ENCODE measurements around the gene CDHR2. TPM values are rescaled to one million over a fixed set of nuclear protein-coding genes. Genes with fewer than 3 reads are reported as not detected.

The CDHR2 gene
- total RNA-seq, 1 donor from 2014 or later = 0.08 TPM

GRCh38 chr5:176521699-176522263 lies 27.4 kb upstream of the CDHR2 start:
- Mint-ChIP-seq H3K9me3 (no peaks in the 10 kb centered on the region), H3K36me3 (ENCODE audit: low read depth) (peaks cover 5% of the 10 kb centered on the region), H3K4me1 (ENCODE audit: low read depth) (peaks cover 6% of the 10 kb centered on the region), H3K27me3 (ENCODE audit: insufficient read depth) (peaks cover 3% of the 10 kb centered on the region), H3K4me3 (no peak overlapping the region), H3K27ac (no peak overlapping the region)
- no peak for DNase-seq (ENCODE audit: low spot score)
- intact Hi-C loops (cut with micrococcal nuclease) = no loop called here

- Mint-ChIP-seq H3K9me3 (no peaks in the 10 kb centered on the region), H3K4me1 (ENCODE audit: low read depth) (no peaks in the 10 kb centered on the region), H3K27ac (no peak overlapping the region), H3K27me3 (ENCODE audit: insufficient read depth) (peaks cover 3% of the 10 kb centered on the region), H3K36me3 (ENCODE audit: low read depth) (peaks cover 9% of the 10 kb centered on the region), H3K4me3 (no peak overlapping the region)
- intact Hi-C loops (cut with micrococcal nuclease) = no loop called here
- no peak for DNase-seq (ENCODE audit: low spot score)
Measured at GRCh38 chr5:176524138-176524537, 25.0 kb upstream of the CDHR2 start.

- Mint-ChIP-seq H3K4me3 (no peak overlapping the region), H3K27me3 (ENCODE audit: insufficient read depth) (peaks cover 3% of the 10 kb centered on the region), H3K27ac (no peak overlapping the region), H3K4me1 (ENCODE audit: low read depth) (peaks cover 6% of the 10 kb centered on the region), H3K36me3 (ENCODE audit: low read depth) (peaks cover 13% of the 10 kb centered on the region), H3K9me3 (no peaks in the 10 kb centered on the region)
- no peak for DNase-seq (ENCODE audit: low spot score)
- intact Hi-C loops (cut with micrococcal nuclease) = no loop called here
Measured at GRCh38 chr5:176524987-176525386, 24.2 kb upstream of the CDHR2 start.

GRCh38 chr5:176525677-176526076 lies 23.5 kb upstream of the CDHR2 start:
- H3K9me3 Mint-ChIP-seq = no peaks in the 10 kb centered on the region
- peaks cover 13% of the 10 kb centered on the region for H3K36me3 Mint-ChIP-seq (ENCODE audit: low read depth)
- H3K4me3 Mint-ChIP-seq = no peak overlapping the region
- intact Hi-C loops (cut with micrococcal nuclease) = no loop called here
- H3K27ac Mint-ChIP-seq = no peak overlapping the region
- no peaks in the 10 kb centered on the region for H3K27me3 Mint-ChIP-seq (ENCODE audit: insufficient read depth)
- DNase-seq (ENCODE audit: low spot score) = no peak
- peaks cover 6% of the 10 kb centered on the region for H3K4me1 Mint-ChIP-seq (ENCODE audit: low read depth)

- Mint-ChIP-seq H3K4me1 (ENCODE audit: low read depth) (peaks cover 12% of the 10 kb centered on the region), H3K27me3 (ENCODE audit: insufficient read depth) (no peaks in the 10 kb centered on the region), H3K27ac (no peak overlapping the region), H3K9me3 (no peaks in the 10 kb centered on the region), H3K4me3 (no peak overlapping the region), H3K36me3 (ENCODE audit: low read depth) (peaks cover 17% of the 10 kb centered on the region)
- no peak for DNase-seq (ENCODE audit: low spot score)
- intact Hi-C loops (cut with micrococcal nuclease) = no loop called here
Measured at GRCh38 chr5:176526462-176526861, 22.7 kb upstream of the CDHR2 start.

- no peaks in the 10 kb centered on the region for H3K27me3 Mint-ChIP-seq (ENCODE audit: insufficient read depth)
- H3K4me1 Mint-ChIP-seq (ENCODE audit: low read depth) = peaks cover 12% of the 10 kb centered on the region
- DNase-seq (ENCODE audit: low spot score) = no peak
- no peaks in the 10 kb centered on the region for H3K9me3 Mint-ChIP-seq
- H3K36me3 Mint-ChIP-seq (ENCODE audit: low read depth) = peaks cover 18% of the 10 kb centered on the region
- intact Hi-C loops (cut with micrococcal nuclease) = no loop called here
- H3K27ac Mint-ChIP-seq = no peak overlapping the region
- no peak overlapping the region for H3K4me3 Mint-ChIP-seq
Measured at GRCh38 chr5:176527246-176528222, 21.6 kb upstream of the CDHR2 start.

GRCh38 chr5:176528301-176528700 lies 20.8 kb upstream of the CDHR2 start:
- Mint-ChIP-seq H3K9me3 (no peaks in the 10 kb centered on the region), H3K4me3 (no peak overlapping the region), H3K36me3 (ENCODE audit: low read depth) (peaks cover 21% of the 10 kb centered on the region), H3K4me1 (ENCODE audit: low read depth) (peaks cover 16% of the 10 kb centered on the region), H3K27me3 (ENCODE audit: insufficient read depth) (no peaks in the 10 kb centered on the region), H3K27ac (peak overlapping the region; percentile 75)
- DNase-seq (ENCODE audit: low spot score) = no peak
- intact Hi-C loops (cut with micrococcal nuclease) = no loop called here

GRCh38 chr5:176528761-176529115 lies 20.4 kb upstream of the CDHR2 start:
- Mint-ChIP-seq H3K4me1 (ENCODE audit: low read depth) (peaks cover 20% of the 10 kb centered on the region), H3K27ac (peak overlapping the region; percentile 75), H3K36me3 (ENCODE audit: low read depth) (peaks cover 23% of the 10 kb centered on the region), H3K9me3 (no peaks in the 10 kb centered on the region), H3K27me3 (ENCODE audit: insufficient read depth) (no peaks in the 10 kb centered on the region), H3K4me3 (no peak overlapping the region)
- no peak for DNase-seq (ENCODE audit: low spot score)
- intact Hi-C loops (cut with micrococcal nuclease) = no loop called here

- Mint-ChIP-seq H3K4me3 (peak overlapping the region; percentile 81), H3K9me3 (no peaks in the 10 kb centered on the region), H3K4me1 (ENCODE audit: low read depth) (peaks cover 25% of the 10 kb centered on the region), H3K36me3 (ENCODE audit: low read depth) (peaks cover 25% of the 10 kb centered on the region), H3K27ac (peak overlapping the region; percentile 86), H3K27me3 (ENCODE audit: insufficient read depth) (no peaks in the 10 kb centered on the region)
- intact Hi-C loops (cut with micrococcal nuclease) = no loop called here
- no peak for DNase-seq (ENCODE audit: low spot score)
Measured at GRCh38 chr5:176529116-176529740, 19.9 kb upstream of the CDHR2 start.

- peak; percentile 32 for DNase-seq (ENCODE audit: low spot score)
- peaks cover 30% of the 10 kb centered on the region for H3K4me1 Mint-ChIP-seq (ENCODE audit: low read depth)
- peak overlapping the region; percentile 81 for H3K4me3 Mint-ChIP-seq
- peaks cover 25% of the 10 kb centered on the region for H3K36me3 Mint-ChIP-seq (ENCODE audit: low read depth)
- peak overlapping the region; percentile 86 for H3K27ac Mint-ChIP-seq
- intact Hi-C loops (cut with micrococcal nuclease) = loop anchor here (10.0 kb wide), 2 partner anchors 825 to 1065 kb away; partner anchors contain the start of genes LMAN2, RGS14 and TMED9
- H3K27me3 Mint-ChIP-seq (ENCODE audit: insufficient read depth) = no peaks in the 10 kb centered on the region
- H3K9me3 Mint-ChIP-seq = no peaks in the 10 kb centered on the region
Measured at GRCh38 chr5:176529741-176530141, 19.4 kb upstream of the CDHR2 start.

GRCh38 chr5:176530393-176530982 lies 18.7 kb upstream of the CDHR2 start:
- Mint-ChIP-seq H3K4me3 (peak overlapping the region; percentile 71), H3K27me3 (ENCODE audit: insufficient read depth) (no peaks in the 10 kb centered on the region), H3K36me3 (ENCODE audit: low read depth) (peaks cover 26% of the 10 kb centered on the region), H3K9me3 (no peaks in the 10 kb centered on the region), H3K4me1 (ENCODE audit: low read depth) (peaks cover 38% of the 10 kb centered on the region), H3K27ac (no peak overlapping the region)
- intact Hi-C loops (cut with micrococcal nuclease) = loop anchor here (10.0 kb wide), 2 partner anchors 824 to 1064 kb away; partner anchors contain the start of genes LMAN2, RGS14 and TMED9
- no peak for DNase-seq (ENCODE audit: low spot score)

GRCh38 chr5:176530983-176531901 lies 17.9 kb upstream of the CDHR2 start:
- H3K27ac Mint-ChIP-seq = peak overlapping the region; percentile 84
- intact Hi-C loops (cut with micrococcal nuclease) = loop anchor here (1.0 to 10.0 kb wide), 3 partner anchors 48 to 1064 kb away; partner anchors contain the start of genes LMAN2, RGS14 and TMED9
- H3K36me3 Mint-ChIP-seq (ENCODE audit: low read depth) = peaks cover 25% of the 10 kb centered on the region
- H3K4me1 Mint-ChIP-seq (ENCODE audit: low read depth) = peaks cover 39% of the 10 kb centered on the region
- H3K9me3 Mint-ChIP-seq = no peaks in the 10 kb centered on the region
- peak overlapping the region; percentile 71 for H3K4me3 Mint-ChIP-seq
- no peak for DNase-seq (ENCODE audit: low spot score)
- H3K27me3 Mint-ChIP-seq (ENCODE audit: insufficient read depth) = no peaks in the 10 kb centered on the region

Data from activated T-helper 1 cell treated with anti-CD3 and anti-CD28 coated beads, Interleukin-12 subunit alpha, Interleukin-12 subunit beta, Interleukin-2, Interleukin-4 antibody, amounts not matched to agents 30 ng/mL and 10 ng/mL and 1 ng/mL, durations not matched to agents 14 hours and 24 hours and 36 hours (primary cell).